Dedifferentiated amniotic fluid mesenchymal stem cell (primary cell): ENCODE data around the gene WWP2.
"Not testable (repeated sequence)": the region's sequence is repeated elsewhere in the genome, so short reads cannot be mapped to it uniquely, and the experiment has no call there.

ENCODE experiments used
- DNase-seq: peaks from one replicate; pipeline ENCODE4 v3.0.0-alpha.2; 2016; ENCODE audit errors: extremely low spot score

WWP2 gene

DNA sequence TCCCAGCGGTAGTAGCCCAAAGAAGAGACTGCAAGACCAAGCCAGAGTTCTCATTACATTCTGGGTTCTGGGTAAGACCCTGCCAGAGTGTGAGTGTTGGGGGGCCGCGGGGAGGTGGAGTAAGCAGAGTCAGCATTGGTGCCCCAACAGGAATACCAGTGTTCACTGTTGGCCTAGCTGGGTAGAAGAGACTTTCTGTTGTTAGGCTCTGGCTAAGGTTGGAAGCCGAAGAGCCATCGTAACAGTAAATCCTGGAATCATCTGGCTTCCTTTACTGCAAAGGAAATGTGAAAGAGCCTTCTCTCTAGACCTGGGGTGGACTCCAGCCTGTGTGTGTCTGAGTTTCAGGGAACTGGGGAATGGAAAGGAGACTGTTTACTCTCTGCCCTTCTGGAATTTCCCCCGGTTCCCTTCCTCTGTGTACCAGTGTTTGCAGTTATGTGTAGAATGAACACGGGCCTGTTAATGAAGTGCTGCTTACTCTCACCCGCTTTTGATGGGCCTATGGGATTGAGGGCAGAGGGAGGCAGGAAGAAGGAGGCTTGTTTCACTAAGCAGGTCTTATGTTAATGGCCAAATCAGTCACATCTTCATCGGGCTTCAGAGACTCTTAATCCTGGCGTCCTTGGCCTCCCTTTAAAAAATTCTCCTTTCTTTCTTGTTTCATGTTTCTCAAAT lies 68.5 kb downstream of the WWP2 start:
- DNase-seq, result no peak

DNA sequence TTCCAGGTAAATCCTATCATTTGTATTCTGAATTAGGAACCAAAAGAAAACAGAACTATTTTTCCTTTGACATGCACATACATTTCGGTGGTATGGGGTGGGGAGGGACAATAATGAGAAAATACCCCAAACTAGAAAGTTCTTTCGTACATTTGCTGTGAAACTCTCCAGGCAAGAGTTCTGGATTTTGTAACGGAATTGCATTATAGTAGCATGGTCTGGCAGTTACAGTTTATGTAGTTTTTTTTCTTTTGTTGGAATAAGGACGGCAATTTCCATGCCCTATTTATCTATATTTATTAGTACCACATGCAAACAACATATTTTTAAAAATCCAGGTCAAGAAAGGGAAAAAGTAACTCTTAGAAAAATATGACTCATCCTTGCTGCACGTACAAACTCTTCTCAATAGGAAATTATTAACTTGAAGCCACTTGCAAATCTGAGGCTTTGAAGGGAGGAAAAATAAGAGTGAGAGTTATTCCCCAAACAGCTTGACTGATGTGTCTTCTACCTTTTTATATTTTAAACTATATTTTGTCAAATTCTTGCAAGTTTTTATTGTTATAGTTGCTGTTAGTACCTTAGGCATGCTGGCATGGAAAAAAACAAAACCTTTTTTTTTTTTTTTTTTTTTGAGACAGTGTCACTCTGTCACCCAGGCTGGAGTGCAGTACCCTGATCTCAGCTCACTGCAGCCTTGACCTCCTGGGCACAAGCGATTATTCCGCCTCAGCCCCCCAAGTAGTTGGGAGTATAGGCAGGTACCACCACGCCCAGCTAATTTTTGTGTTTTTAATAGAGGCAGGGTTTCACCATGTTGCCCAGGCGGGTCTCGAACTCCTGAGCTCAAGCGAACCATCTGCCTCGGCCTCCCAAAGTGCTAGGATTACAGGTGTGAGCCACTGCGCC lies 69.3 kb downstream of the WWP2 start:
- DNase-seq, result no peak

DNA sequence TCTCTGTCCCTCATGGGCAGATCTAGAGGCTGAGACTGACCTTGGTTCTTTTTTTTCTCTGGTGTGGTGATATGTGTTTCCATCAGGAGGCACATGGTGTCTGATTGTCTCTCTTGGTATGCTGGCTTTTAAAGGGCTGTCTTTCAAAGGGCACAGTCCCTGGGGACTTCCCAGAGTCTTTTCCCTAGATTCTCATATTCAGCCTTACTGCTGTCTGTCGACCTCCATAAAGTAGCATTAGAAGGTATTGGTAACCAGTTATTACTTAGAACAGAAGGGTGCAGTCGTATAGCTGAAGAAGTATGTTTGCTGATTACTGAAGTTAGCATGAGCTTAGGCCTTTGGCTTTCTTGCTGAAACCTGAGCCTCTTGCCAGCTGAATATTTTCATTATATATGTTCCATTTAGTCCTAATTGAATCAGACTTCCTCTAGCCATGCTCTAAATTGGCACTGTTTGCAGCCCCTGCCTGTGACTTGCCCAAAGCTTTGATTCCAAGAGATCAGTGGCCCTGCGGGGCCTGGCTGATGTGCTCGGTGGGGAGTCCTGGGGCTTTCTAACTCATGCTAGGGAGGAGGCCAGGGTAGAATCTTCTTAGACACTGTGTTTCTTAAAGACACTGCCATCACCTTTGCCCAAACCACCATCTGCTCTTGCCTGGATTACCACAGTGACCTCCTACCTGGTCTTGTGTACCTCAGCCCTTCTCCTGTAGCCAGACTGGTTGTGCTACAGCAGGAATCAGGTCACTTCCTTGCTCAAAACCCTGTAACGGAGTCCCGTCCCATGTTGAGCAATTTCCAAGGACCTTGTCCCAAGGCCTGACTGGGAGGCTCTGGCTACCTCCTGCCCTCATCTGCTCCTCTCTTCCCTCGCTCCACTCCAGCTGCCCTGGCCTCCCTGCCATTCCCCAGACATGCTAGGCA lies 71.5 kb downstream of the WWP2 start:
- peak; percentile 49 for DNase-seq

DNA sequence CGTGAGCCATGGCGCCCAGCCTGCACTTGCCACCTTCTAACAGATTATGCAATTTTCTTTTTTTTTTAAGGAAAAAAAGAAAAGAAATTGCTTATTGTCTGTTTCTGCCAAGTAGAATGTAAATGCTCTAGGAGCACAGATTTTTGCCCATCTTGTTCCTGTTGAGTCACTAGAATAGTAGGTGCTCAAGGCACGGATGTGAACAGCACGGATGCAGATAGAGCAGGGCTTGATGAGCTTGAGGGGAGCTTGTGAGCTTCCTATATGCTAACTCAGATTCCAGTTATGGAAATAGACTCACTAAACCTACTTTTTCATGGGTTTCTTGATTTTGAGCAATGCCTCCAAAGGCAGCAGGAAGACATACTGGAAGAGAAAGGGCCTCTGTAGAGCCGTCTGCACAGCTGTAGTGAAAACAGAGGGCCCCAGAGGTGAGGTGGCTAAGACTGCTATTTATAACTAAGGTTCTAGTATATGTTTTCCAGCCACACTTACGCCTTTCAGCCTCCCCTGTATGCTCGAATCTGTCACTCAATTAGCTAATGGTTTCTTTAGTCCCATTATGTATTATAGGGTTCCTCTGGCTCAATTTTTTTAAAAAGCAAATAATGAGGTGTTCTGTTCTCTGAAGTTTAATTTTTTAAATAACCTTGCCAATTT lies 72.8 kb downstream of the WWP2 start:
- no peak for DNase-seq

DNA sequence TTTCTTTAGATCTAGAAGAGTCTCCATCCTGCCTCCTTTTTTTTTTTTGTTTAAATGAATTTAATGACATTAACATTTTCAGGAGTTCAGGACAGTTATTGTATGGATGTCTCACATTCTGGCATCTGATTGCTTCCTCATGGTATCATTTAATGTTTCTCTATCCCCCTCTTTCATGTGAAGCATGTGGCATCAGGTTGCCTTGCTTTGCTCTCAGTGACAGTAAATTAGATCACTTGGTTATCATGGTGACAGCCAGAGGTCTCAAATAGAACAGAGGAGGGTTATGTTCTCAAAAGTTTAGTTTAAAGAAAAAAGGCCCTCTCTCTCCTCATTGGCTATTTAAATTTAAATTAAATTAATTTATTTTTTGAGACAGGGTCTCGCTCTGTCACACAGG lies 74.1 kb downstream of the WWP2 start:
- DNase-seq, result no peak

DNA sequence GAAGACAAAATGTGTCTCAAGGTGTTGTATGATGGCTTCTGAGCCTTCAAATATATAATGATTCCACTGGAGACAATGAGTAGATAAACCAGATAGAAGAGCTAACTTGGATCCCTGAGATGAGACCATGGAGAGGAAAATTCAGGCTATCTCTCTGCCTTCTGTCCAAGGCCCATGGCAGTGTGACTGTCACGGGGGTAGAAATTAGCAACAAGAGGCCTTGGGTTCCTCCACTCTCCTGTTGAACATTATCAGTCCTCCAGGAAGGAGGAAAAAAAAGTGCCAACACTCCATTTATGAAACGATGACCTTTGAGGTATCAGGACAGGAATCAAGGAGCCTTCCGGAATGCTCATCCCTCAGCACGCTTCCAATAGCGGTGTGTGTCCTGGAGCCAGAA lies 75.2 kb downstream of the WWP2 start:
- no peak for DNase-seq

DNA sequence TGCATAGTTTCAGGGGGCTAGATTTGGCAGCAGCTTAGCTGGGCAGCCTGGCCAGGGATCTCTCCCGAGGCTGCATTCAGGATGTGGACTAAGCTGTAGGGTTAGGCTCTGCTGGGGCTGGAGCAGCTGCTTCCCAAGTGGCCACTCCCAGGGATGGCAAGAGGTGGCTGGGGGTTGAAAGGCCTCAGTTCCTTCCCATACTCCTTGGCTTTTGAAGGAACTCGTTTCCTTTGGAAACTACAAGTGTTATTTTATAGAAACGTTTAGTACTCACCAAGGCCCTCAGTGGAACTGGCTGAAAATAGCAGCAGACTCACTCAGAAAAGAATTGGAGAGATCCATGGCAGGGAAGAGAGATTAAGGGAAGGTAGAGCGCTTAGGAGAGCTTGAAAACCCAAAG lies 76.4 kb downstream of the WWP2 start:
- no peak for DNase-seq

DNA sequence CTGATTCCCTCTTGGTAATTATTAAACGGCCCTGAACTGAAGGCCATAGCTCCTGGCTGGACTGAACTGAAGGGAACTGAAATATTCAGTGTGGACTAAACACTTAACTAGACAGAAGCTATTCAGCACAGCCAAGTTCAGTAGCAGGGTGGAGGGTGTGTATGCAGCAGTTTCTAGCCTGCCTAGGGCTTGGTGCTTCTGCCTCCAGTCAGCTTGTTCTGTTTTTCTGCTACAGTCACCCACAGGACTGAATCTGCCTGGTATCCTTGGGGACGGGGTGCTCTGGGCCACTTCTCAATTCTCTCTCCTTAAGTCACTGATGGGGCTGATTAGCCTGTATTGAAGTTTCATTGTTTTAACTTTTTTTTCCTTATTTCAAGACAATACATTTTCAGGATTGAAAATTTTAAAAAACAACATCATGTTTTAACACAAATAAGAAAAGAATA lies 77.1 kb downstream of the WWP2 start:
- DNase-seq, result no peak

DNA sequence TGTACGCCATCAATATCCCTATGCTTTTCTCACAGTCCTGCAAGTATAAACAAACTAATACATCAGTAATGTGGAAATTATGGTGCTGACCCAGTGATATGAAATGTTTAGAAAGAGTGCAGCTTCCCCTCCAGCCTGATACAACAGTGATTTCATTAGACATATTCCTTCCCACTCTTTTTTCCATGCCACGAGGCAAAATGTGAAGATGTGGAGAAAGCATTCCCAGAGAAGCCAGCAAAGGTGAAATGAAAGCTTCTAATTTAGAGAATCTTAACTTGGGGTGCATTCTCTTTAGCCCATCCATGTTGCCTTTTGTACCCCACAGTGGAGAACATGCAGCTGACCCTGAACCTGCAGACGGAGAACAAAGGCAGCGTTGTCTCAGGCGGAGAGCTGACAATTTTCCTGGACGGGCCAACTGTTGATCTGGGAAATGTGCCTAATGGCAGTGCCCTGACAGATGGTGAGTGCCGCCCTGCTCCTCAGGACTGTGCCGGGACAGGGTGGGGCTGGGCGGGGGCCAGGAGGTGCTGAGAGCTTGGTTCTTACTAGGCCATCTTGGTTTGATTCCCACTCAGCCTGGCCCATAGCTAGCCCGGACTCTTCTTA lies 77.8 kb downstream of the WWP2 start:
- DNase-seq, result no peak

DNA sequence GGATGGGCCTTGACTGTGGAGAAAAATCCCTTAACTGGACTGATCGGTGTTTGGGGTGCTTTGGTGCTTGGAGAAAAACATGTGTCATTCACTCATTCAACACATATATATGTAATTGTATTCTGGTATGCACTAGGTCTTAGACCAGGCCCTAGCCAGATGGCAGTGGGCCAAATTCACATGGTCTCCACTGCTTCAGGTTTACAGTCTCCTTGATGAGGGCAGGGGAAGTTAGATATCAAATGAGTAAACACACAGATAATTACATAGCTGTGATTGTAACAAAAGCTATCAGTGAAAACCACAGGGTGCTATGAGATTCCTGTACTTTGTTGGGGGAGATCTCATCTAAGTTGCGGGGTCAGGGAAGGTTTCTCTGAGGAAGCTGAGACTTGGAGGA lies 78.8 kb downstream of the WWP2 start:
- no peak for DNase-seq

DNA sequence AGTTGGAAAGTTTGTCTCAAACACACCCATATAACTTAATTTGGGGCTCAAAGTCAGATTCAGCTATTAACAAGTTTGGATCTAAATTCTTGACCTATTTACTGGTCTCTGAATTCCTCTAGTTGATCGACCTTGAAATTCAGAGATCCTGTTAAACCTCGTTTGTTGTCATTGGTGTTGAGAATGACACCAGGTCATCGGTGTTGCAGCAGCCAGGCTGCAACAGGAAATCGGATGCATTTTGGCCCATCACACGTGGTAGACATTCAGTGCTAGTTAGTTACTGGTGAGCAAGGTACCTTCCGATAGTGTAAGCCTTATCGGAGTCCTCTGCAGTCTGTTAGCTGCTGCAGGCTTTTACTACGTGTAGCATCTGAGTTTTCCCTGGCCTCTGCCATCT lies 82.3 kb downstream of the WWP2 start:
- no peak for DNase-seq

DNA sequence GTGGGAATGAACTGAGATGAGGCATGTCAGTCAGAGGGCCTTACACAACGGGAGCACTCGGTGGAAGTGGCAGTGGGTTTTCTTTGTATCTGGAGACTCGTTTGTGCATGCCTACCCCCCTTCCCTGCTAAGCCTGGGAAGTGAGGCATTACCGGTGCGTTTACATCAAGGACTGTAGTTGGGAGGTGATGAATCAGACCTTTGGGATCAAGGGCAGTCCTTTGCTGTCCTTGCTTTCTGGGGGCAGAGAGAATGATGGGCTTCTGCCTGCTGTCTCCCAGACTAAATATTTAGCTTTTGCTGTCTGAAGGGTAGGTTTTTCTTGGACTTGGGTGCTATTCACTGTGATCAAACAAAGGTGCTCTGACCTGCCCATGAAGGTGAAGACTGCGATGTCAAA lies 83.0 kb downstream of the WWP2 start:
- no peak for DNase-seq

DNA sequence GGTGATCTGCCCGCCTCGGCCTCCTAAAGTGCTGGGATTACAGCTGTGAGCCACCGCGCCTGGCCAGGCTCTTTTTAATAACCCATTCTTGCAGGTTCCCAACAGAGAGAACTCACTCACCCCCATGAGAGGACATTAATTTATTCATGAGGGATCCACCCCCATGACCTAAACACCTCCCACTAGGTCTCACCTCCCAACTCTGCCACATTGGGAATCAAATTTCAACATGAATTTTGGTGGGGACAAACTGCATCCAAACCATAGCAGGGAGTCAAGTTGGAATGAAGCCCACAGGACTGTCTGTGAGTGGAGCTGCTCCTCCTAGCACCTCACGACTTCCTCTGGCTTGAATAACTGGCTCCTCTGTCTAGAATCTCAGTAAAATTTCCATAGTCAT lies 85.5 kb downstream of the WWP2 start:
- no peak for DNase-seq

DNA sequence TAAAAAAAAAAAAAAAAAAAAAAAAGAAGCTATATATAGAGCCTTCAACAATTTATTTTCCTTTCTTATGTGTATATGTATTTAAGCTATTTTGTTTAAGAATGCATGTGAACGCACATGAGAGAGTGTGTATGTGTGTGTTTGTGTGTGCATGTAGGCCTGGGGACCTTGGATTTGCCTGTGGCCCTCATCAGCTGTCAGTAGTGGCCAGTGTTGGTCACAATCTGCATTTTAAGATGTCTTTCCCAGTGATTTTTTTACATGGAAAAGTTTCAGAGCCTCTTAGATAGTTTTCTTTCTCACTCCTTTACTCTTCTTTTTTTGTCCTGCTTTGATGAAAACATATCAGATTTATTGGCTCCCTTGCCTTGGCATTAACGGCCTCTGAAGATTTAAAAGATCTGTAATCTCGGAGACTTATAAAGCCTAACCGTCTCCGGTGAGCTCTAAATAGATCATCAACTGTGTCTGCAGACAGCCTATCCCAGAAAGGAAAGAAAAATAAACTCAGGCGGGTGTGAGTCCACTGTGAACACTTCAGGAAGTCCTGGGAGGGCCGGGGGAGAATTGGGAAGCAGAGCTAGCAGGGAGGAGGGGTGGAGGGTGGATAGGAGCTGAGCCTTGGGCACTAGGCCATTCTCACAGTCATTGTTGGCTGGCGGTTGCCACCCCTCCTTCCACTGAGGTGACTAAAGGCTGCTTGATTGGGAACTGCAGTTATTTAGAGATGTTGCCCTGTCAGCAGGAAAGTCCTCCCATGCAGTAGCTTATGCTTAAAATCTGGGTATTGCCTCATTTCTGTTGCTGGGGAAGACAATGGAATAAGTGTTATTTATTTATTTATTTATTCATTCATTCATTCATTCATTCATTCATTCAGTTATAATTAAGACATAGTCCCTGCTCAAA lies 86.8 kb downstream of the WWP2 start:
- peak; percentile 81 for DNase-seq

DNA sequence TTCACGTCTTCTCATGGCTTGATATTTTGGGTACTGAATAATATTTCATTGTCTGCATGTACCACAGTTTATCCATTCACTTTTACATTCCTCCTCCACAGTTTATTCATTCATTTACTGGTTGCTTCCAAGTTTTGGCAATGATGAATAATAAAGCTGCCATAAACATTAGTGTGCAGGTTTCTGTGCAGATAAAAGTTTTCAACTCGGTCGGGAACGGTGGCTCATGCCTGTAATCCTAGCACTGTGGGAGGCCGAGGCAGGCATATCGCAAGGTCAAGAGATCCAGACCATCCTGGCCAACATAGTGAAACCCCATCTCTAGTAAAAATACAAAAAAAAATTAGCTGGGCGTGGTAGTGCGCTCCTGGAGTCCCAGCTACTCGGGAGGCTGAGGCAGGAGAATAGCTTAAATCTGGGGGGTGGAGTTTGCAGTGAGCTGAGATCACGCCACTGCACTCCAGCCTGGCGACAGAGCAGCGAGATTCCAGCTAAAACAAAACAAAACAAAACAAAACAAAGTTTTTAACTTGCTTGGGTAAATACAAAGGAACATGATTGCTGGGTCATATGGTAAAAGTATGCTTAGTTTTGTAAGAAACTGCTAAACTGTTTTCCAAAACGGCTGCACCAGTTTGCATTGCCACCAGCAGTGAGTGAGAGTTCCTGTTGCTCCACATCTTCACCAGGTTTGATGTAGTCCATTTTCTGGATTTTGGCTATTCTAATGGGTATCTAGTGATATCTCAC lies 89.5 kb downstream of the WWP2 start:
- no peak for DNase-seq

DNA sequence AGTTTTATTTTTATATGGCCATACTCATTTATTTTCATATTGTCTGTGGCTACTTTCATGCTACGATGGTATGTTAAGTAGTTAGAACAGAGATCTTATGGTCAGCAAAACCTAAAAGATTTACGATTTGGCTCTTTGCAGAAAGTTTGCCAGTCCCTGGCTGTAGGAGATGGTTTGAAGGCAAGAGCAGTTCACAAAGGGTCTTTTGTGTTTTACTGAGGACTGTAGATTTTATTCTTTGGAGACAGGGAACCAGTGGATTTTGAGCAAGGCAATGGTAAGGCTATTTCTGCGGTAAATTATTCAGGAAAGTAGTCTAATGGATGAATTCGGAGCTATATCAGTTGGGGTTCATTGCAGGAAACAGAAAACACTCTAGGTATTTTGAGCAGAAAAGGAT lies 90.7 kb downstream of the WWP2 start:
- no peak for DNase-seq

DNA sequence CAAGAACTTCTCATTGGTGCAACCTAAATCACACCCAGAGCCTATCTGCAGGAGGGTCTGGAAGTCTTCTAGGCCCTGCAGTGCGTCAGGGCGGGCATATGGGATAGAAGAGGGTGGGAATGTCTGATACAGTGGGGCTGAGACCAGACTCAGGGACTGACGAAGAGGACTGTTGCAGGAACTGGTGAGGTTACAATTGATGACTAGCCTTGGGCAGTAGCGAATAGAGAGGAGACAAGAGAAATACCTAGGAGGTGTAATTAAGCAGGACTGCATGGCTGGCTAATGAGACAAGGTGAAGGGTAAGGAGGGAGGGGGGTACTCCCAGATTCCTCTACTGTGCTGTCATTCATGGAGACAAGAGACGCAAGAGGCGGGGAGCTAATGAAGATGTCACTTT lies 91.3 kb downstream of the WWP2 start:
- DNase-seq, result no peak

DNA sequence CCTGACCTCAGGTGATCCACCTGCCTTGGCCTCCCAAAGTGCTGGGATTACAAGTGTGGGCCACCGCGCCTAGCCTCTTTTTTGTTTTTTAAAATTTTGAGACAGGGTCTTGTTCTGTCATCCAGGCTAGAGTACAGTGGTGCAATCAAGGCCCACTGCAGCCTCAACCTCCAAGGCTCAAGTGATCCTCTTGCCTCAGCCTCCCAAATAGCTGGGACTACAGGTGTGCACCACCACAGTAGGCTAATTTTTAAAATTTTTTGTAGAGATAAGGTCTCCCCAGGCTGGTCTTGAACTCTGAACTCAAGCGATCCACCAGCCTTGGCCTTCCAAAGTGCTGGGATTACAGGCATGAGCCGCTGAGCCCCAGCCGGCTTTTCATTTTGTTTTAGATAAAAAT lies 92.6 kb downstream of the WWP2 start:
- not testable (repeated sequence) for DNase-seq

DNA sequence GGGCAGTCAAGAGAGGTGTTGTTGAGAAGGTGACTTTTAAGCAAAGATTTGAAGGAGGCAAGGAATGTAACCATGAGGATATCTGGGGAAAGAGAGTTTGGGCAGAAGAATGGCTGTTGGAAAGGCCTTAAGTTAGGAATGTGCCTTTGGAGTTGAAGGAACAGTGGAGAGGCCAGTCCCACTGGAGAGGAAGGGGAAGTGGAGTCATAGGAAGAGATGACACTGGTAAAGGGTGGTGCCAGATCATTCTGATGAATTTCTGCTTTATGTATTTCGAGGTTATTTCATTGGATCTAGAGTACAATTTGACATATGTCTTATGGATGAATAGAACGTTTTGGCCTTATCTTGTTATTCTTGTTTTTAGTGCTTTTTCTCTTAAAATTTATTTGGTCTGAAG lies 93.5 kb downstream of the WWP2 start:
- DNase-seq, result no peak
